GM21717 (cell line): ENCODE measurements around the gene ZNF385B.
"Not testable (repeated sequence)": the region's sequence is repeated elsewhere in the genome, so short reads cannot be mapped to it uniquely, and the experiment has no call there.

Experiments
- ATAC-seq: cut with Tn5 transposase; IDR thresholded peaks from one replicate; pipeline ENCODE4 v1.9.1; 2021; ENCODE audit warnings: mild to moderate bottlenecking, moderate library complexity; ENCODE audit not compliant: unreplicated experiment

ZNF385B gene

DNA sequence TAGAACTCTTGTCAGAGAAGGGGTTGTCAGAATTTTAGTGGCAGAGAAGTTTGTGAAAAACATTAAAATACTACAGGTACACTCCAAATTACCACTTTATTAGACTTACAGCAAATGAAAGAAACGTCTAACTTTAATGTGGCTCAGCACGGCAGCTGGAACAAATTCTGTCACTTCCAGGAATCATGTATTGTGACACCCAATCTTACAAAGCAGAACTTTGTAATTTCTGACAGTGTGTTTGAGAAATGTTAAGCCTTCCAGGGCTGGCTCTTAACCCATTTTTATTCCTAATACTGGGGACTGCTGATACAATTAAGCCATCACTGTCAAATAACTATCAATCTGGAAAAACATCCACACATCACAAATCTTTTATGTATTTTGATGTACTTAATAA, 216.4 kb downstream of the ZNF385B start:
- no peak for ATAC-seq

DNA sequence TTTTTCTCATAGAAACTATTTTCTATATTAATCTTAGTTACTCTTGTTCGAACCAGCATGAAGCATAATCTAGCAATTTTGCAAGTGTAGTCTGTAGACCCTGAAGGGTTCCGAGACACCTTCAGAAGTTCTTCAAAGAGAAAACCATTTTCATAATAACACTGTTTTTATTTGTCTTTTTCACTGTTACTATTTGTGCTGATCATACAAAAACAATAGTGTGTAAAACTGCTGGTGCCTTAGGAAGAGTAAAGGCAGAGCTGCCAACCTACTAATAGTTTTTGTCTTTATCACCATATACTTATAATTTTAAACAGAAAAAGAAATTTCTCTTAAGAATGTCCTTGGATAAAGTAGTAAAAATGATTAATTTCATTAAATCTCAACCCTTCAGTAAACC, 218.9 kb downstream of the ZNF385B start:
- no peak for ATAC-seq

GRCh38 chr2:179636995-179637394, 224.4 kb downstream of the ZNF385B start:
- no peak for ATAC-seq

DNA sequence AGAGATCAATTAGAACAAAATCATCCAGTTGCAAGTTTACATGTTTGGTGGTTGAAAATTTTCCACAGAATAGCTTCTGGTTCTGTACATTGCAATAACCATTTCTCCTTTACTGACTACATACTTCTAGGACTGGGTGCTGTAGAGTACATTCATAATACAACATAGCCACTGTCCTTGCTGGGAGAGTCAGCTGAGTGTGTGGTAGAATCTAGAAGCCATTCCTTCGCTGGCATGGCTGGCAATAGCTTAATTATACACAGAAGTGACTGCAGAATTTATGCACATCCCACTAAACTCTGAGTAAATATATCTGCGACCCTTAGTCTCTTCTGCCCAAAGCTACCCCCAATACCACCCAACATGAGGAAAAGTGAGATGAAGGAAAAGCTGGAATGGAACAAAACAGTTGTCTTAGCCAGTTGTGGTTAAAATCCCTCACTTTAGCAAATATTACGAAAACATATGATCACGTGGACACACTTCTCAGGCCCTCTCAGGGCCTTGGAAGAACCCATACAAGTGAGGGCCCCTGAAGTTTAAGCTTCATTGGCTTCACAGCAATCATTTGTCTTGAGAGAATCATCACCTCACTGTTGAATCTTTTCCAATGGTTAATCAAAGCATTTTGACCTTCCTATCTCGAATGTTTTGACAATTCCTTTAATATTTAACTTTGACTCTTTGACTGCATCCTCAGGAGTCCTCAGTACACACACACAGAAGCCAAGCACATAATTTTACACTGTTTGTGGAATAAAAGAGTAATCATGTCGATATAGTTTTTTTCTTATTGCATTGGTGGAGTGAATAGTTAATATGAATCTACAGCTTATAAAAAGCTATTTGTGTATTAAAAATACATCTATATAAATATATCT, 225.1 kb downstream of the ZNF385B start:
- no peak for ATAC-seq

- ATAC-seq, result not testable (repeated sequence)
Measured at GRCh38 chr2:179631769-179632385, 229.5 kb downstream of the ZNF385B start.

DNA sequence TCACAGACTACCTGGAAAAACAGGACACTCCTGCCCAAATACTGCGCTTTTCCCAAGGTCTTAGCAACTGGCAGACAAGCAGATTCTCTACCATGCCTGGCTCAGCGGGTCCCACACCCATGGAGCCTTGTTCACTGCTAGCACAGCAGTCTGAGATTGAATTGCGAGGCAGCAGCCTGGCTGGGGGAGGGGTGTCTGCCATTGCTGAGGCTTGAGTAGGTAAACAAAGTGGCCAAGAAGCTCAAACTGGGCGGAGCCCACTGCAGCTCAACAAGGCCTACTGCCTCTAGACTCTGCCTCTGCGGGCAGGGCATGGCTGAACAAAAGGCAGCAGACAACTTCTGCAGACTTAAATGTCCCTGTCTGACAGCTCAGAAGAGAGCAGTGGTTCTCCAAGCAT, 231.6 kb downstream of the ZNF385B start:
- not testable (repeated sequence) for ATAC-seq

DNA sequence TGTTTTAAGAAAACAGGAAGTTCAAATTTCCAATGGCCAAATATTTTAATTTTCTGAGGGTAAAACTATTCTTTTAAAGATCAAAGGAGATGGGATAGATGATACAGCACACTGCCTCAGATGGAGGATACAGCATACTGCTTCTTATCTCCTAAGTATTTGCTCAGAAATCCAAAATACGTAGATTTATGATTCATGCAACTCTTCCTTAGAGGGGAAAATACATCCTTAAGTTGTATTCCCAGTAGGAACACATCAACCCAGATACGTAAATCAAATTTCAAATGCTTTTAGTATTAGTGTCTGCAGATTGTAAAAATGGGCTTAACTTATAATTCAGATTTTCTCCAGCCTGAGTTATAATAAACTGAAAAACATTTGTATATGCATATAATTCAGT, 235.2 kb downstream of the ZNF385B start:
- ATAC-seq, result no peak

- no peak for ATAC-seq
Measured at GRCh38 chr2:179622635-179623300, 238.6 kb downstream of the ZNF385B start.

- no peak for ATAC-seq
Measured at GRCh38 chr2:179622112-179622511, 239.3 kb downstream of the ZNF385B start.

GRCh38 chr2:179619947-179620467, 241.4 kb downstream of the ZNF385B start:
- no peak for ATAC-seq

- ATAC-seq, result no peak
Measured at GRCh38 chr2:179614121-179614520, 247.3 kb downstream of the ZNF385B start.

DNA sequence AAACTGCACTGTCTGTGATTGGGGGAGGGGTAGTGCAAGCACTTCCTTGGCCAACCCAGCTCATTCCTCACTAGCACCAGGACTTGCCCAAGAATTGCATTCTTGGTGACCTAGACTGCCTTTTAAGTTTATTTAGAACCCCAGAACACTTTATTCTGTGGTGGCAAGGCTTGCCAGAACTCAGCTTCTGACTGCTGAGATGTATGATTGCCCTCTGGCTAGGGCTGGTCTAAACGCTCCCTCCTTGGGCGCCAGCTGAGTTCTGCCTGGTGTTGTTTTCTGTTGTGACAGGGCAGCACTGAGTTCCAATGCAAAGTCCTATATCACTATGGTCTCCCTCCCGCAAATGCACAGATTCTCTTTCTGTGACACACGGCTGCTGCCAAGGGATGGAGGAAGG, 247.7 kb downstream of the ZNF385B start:
- no peak for ATAC-seq

DNA sequence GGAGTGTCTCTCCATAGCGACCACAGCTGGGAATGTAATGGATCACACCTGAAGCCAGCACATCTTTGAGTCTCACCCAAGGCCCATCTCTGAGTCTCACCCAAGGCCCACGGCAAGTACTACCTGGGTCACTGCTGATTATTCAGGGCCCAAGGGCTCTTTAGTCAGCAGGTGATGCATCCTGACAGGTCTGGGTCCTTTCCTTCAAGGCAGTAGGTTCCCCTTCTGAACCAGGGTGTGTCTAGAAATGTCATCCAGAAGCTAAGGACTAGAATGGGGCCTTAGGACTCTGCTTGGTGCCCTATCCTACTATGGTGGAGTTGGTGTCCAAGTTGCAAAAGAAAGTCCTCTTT, 248.1 kb downstream of the ZNF385B start:
- no peak for ATAC-seq

GRCh38 chr2:179612591-179613298, 248.7 kb downstream of the ZNF385B start:
- no peak for ATAC-seq

- no peak for ATAC-seq
Measured at GRCh38 chr2:179612108-179612507, 249.3 kb downstream of the ZNF385B start.

GRCh38 chr2:179606141-179606540, 255.3 kb downstream of the ZNF385B start:
- ATAC-seq, result no peak

GRCh38 chr2:179605341-179605740, 256.1 kb downstream of the ZNF385B start:
- no peak for ATAC-seq

DNA sequence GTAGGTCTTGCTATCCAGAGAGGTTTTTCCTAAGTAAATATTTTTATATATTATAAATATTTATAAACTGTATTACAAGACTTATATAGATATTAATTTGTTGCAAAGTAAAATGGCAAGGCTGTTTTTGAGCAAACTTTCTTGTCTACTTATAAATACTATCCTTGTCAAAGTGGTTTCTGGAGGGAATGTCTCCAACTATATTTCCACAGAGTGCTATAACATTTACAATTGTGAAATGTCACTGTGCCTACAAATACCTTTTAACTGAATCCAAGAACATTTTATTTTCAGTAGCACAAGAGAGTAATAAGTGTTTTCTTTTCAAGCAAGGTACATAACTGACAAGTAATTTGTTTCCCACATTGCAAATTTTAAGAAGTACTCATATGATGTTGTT, 256.8 kb downstream of the ZNF385B start:
- ATAC-seq, result no peak

GRCh38 chr2:179602452-179602851, 259.0 kb downstream of the ZNF385B start:
- ATAC-seq, result no peak

DNA sequence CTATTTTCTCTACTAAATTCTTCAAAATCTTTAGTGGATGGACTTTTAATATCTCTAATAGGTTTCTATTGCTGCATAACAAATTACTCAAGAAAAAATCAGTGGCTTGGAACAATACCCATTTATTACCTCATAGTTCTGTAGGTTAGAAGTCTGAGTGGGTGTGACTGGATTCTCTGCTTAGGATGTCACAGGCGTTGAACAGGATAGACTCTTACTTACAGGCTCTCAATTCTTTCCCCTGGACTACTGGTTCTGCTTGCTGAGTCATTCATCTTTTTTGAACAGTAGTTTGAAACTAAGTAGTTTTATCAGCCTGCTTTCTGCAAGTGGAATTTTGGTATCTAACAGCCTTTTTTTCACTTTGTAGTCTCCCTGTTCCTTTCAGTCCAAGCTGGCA, 265.4 kb downstream of the ZNF385B start:
- no peak for ATAC-seq

- no peak for ATAC-seq
Measured at GRCh38 chr2:179595284-179595683, 266.1 kb downstream of the ZNF385B start.
